Neuronal stem cell (in vitro differentiated cells): Measurements from ENCODE around the gene COMMD1.

Experiments used
- DNase-seq: peaks from one replicate; pipeline ENCODE4 v3.0.0-alpha.2; 2013; ENCODE audit warnings: low spot score
- H2AFZ ChIP-seq: one replicate; pipeline ENCODE4 v1.6.1; 2013; ENCODE audit warnings: mild to moderate bottlenecking, low read length, inconsistent platforms
- H2AK5ac ChIP-seq: 2 replicates; pipeline ENCODE4 v1.6.1; 2013; ENCODE audit warnings: low read depth, mild to moderate bottlenecking, inconsistent platforms, low read length, moderate library complexity, mixed read lengths
- H2BK120ac ChIP-seq: 2 replicates; pipeline ENCODE4 v1.6.1; 2013; ENCODE audit warnings: low read depth, mild to moderate bottlenecking, inconsistent platforms, low read length, moderate library complexity, mixed read lengths
- H2BK12ac ChIP-seq: one replicate; pipeline ENCODE4 v1.6.1; 2013; ENCODE audit warnings: low read length, inconsistent platforms
- H2BK15ac ChIP-seq: 2 replicates; pipeline ENCODE4 v1.6.1; 2013; ENCODE audit warnings: mild to moderate bottlenecking, low read length, inconsistent platforms, mixed read lengths
- H2BK5ac ChIP-seq: one replicate; pipeline ENCODE4 v1.6.1; 2013; ENCODE audit warnings: inconsistent platforms, mild to moderate bottlenecking, low read length, moderate library complexity
- H3K14ac ChIP-seq: one replicate; pipeline ENCODE4 v1.6.1; 2013; ENCODE audit warnings: low read length, inconsistent platforms
- H3K18ac ChIP-seq: 2 replicates; pipeline ENCODE4 v1.6.1; 2013; ENCODE audit warnings: low read length, inconsistent platforms
- H3K23ac ChIP-seq: 2 replicates; pipeline ENCODE4 v1.6.1; 2013; ENCODE audit warnings: low read depth, mild to moderate bottlenecking, mixed read lengths, low read length, inconsistent platforms; ENCODE audit not compliant: poor library complexity
- H3K27ac ChIP-seq: replicated peaks from 3 replicates; pipeline ENCODE4 v1.5.1; 2013; ENCODE audit warnings: low read length, inconsistent platforms
- H3K27me3 ChIP-seq, 3 experiments: 2 replicates each; pipeline ENCODE4 v1.6.1; 2013; ENCODE audit warnings: low read length in 3 of 3, mild to moderate bottlenecking in 2 of 3, inconsistent platforms in 1 of 3, low read depth in 1 of 3, mixed read lengths in 1 of 3, moderate library complexity in 1 of 3; ENCODE audit not compliant: control insufficient read depth in 3 of 3, insufficient read depth in 3 of 3
- H3K36me3 ChIP-seq, 2 donors: replicated peaks in 1 of 2; 2 replicates each; pipeline ENCODE4 v1.6.1; 2013; ENCODE audit warnings: low read length in 2 of 2; ENCODE audit not compliant: control insufficient read depth in 2 of 2, insufficient read depth in 2 of 2
- H3K4ac ChIP-seq: 2 replicates; pipeline ENCODE4 v1.6.1; 2013; ENCODE audit warnings: inconsistent platforms, mild to moderate bottlenecking, low read length, moderate library complexity
- H3K4me1 ChIP-seq, 2 donors: 1 replicate in 1 of 2; 2 replicates in 1 of 2; pipeline ENCODE4 v1.6.1; 2013; ENCODE audit warnings: low read length in 2 of 2, low read depth in 1 of 2; ENCODE audit not compliant: control insufficient read depth in 2 of 2, insufficient read depth in 1 of 2
- H3K4me2 ChIP-seq: one replicate; pipeline ENCODE4 v1.6.1; 2013; ENCODE audit warnings: mild to moderate bottlenecking, low read length, inconsistent platforms; ENCODE audit not compliant: insufficient read depth, poor library complexity, severe bottlenecking
- H3K4me3 ChIP-seq, 2 donors: 2 replicates each; pipeline ENCODE4 v1.5.1; 2013; ENCODE audit warnings: low read length in 2 of 2, mild to moderate bottlenecking in 2 of 2, inconsistent platforms in 1 of 2, moderate library complexity in 1 of 2
- H3K79me1 ChIP-seq: one replicate; pipeline ENCODE4 v1.6.1; 2013; ENCODE audit warnings: low read depth, mild to moderate bottlenecking, inconsistent platforms, low read length, moderate library complexity
- H3K9ac ChIP-seq: one replicate; pipeline ENCODE4 v1.6.1; 2013; ENCODE audit warnings: mild to moderate bottlenecking, low read depth, low read length, inconsistent platforms; ENCODE audit not compliant: poor library complexity
- H3K9me3 ChIP-seq, 2 donors: replicated peaks in 1 of 2; 2 replicates each; pipeline versions ENCODE3 to v1.6.1; 2013; ENCODE audit warnings: low read length in 2 of 2, mild to moderate bottlenecking in 2 of 2, inconsistent platforms in 1 of 2, low read depth in 1 of 2, mixed read lengths in 1 of 2, moderate library complexity in 1 of 2; ENCODE audit not compliant: control insufficient read depth in 2 of 2, insufficient read depth in 1 of 2
- H4K8ac ChIP-seq: one replicate; pipeline ENCODE4 v1.6.1; 2013; ENCODE audit warnings: low read depth, mild to moderate bottlenecking, inconsistent platforms, low read length, moderate library complexity
- H4K91ac ChIP-seq: one replicate; pipeline ENCODE4 v1.6.1; 2013; ENCODE audit warnings: low read length, low read depth, mild to moderate bottlenecking, inconsistent platforms; ENCODE audit not compliant: poor library complexity
- WGBS, 2 donors: extraction: QIAGEN DNeasy Blood & Tissue Kit; methylation state at CpG; one replicate each; pipeline ENCODE4 v1.1.7; 2013; ENCODE audit warnings: missing lambda C conversion rate in 2 of 2, mixed read lengths in 1 of 2; ENCODE audit not compliant: insufficient read length in 2 of 2, insufficient replicate concordance in 1 of 2; ENCODE audit errors: extremely low coverage in 2 of 2; 5-methylcytosine and 5-hydroxymethylcytosine counted together

Gene COMMD1

GRCh38 chr2:62084801-62085200 lies 179.3 kb downstream of the COMMD1 start:
- Histone ChIP-seq H2AFZ (no peak overlapping the region), H2BK12ac (no peak overlapping the region), H3K4me2 (no peak overlapping the region), H3K27ac (no peak overlapping the region), H3K4ac (no peak overlapping the region), H4K91ac (no peak overlapping the region), H2AK5ac (no peak overlapping the region), H2BK5ac (no peak overlapping the region), H3K14ac (no peak overlapping the region), H3K27me3 (no peaks in the 10 kb centered on the region), H3K36me3 (no peaks in the 10 kb centered on the region), H3K79me1 (no peaks in the 10 kb centered on the region), H3K18ac (no peak overlapping the region), H2BK120ac (no peak overlapping the region), H3K9me3 (peaks cover 0 to 1% of the 10 kb centered on the region in 2 donors), H3K9ac (no peak overlapping the region), H2BK15ac (no peak overlapping the region), H3K4me1 (no peaks in the 10 kb centered on the region), H4K8ac (no peak overlapping the region), H3K23ac (no peak overlapping the region), H3K4me3 (no peak overlapping the region)
- no CpG with 5 or more reads among the region's 1 CpG for WGBS, 2 donors
- DNase-seq, result no peak

- no peak for DNase-seq
- H3K4me3 ChIP-seq, result no peak overlapping the region
- no peak overlapping the region for H2BK12ac ChIP-seq
- H3K23ac ChIP-seq, result no peak overlapping the region
- no CpG with 5 or more reads among the region's 3 CpGs for WGBS, 2 donors
- H3K9ac ChIP-seq, result no peak overlapping the region
- no peak overlapping the region for H3K27ac ChIP-seq
- no peak overlapping the region for H2AK5ac ChIP-seq
- no peak overlapping the region for H3K4me2 ChIP-seq
- H3K18ac ChIP-seq, result no peak overlapping the region
- no peak overlapping the region for H2BK5ac ChIP-seq
- no peak overlapping the region for H3K14ac ChIP-seq
- H4K91ac ChIP-seq, result no peak overlapping the region
- no peak overlapping the region for H2BK120ac ChIP-seq
- H3K79me1 ChIP-seq, result no peaks in the 10 kb centered on the region
- no peaks in the 10 kb centered on the region for H3K36me3 ChIP-seq
- H2BK15ac ChIP-seq, result no peak overlapping the region
- H3K4ac ChIP-seq, result no peak overlapping the region
- no peak overlapping the region for H2AFZ ChIP-seq
- H4K8ac ChIP-seq, result no peak overlapping the region
- no peaks in the 10 kb centered on the region for H3K27me3 ChIP-seq
- no peaks in the 10 kb centered on the region for H3K4me1 ChIP-seq
- H3K9me3 ChIP-seq, result no peaks in the 10 kb centered on the region
These were observed 184.2 kb downstream of the COMMD1 start for GRCh38 chr2:62089658-62090057.

GRCh38 chr2:62091471-62091870 lies 186.0 kb downstream of the COMMD1 start:
- no peak overlapping the region for H3K4me3 ChIP-seq
- no peaks in the 10 kb centered on the region for H3K4me1 ChIP-seq
- H3K23ac ChIP-seq, result no peak overlapping the region
- H3K18ac ChIP-seq, result no peak overlapping the region
- H3K9ac ChIP-seq, result no peak overlapping the region
- no peaks in the 10 kb centered on the region for H3K9me3 ChIP-seq
- no peak overlapping the region for H4K91ac ChIP-seq
- H4K8ac ChIP-seq, result no peak overlapping the region
- no peak for DNase-seq
- H3K36me3 ChIP-seq, result no peaks in the 10 kb centered on the region
- H2BK120ac ChIP-seq, result no peak overlapping the region
- H3K79me1 ChIP-seq, result no peaks in the 10 kb centered on the region
- H2BK12ac ChIP-seq, result no peak overlapping the region
- no peak overlapping the region for H3K4ac ChIP-seq
- WGBS, 2 donors, result no CpG with 5 or more reads among the region's 2 CpGs
- no peak overlapping the region for H3K4me2 ChIP-seq
- H3K14ac ChIP-seq, result no peak overlapping the region
- no peak overlapping the region for H3K27ac ChIP-seq
- no peak overlapping the region for H2AK5ac ChIP-seq
- no peak overlapping the region for H2BK5ac ChIP-seq
- no peak overlapping the region for H2AFZ ChIP-seq
- H2BK15ac ChIP-seq, result no peak overlapping the region
- H3K27me3 ChIP-seq, result no peaks in the 10 kb centered on the region

GRCh38 chr2:62099050-62099449 lies 193.6 kb downstream of the COMMD1 start:
- Histone ChIP-seq H2BK12ac (no peak overlapping the region), H3K9ac (no peak overlapping the region), H2BK120ac (no peak overlapping the region), H2AK5ac (no peak overlapping the region), H3K79me1 (no peaks in the 10 kb centered on the region), H3K4me2 (no peak overlapping the region), H3K4ac (no peak overlapping the region), H3K27ac (no peak overlapping the region), H3K27me3 (no peaks in the 10 kb centered on the region), H2AFZ (no peak overlapping the region), H2BK15ac (no peak overlapping the region), H3K9me3 (no peaks in the 10 kb centered on the region), H3K4me3 (no peak overlapping the region), H2BK5ac (no peak overlapping the region), H3K4me1 (peaks cover 2 to 12% of the 10 kb centered on the region in 2 donors), H4K91ac (no peak overlapping the region), H3K36me3 (no peaks in the 10 kb centered on the region), H4K8ac (no peak overlapping the region), H3K23ac (no peak overlapping the region), H3K14ac (no peak overlapping the region), H3K18ac (no peak overlapping the region)
- no CpG with 5 or more reads among the region's 4 CpGs for WGBS, 2 donors
- DNase-seq, result no peak
